HepG2 (cell line): Measurements from ENCODE around the gene MOK. TPM values are rescaled to one million over a fixed set of nuclear protein-coding genes. Genes with fewer than 3 reads are reported as not detected.

ENCODE experiments used
- ATF5 ChIP-seq: sonication (generic); formaldehyde crosslinking; IDR thresholded peaks from 2 replicates; pipeline ENCODE4 v1.4.0; 2020; ENCODE audit warnings: mild to moderate bottlenecking, low read depth, missing genetic modification reagents
- BCL3 ChIP-seq: sonication (generic); formaldehyde crosslinking; IDR thresholded peaks from 2 replicates; pipeline ENCODE4 v1.5.1; 2020; ENCODE audit warnings: mild to moderate bottlenecking, missing genetic modification reagents, moderate library complexity
- CEBPZ ChIP-seq: IDR thresholded peaks from 2 replicates; pipeline ENCODE4 v1.6.1; 2012; ENCODE audit warnings: low read length, improper control_type of control experiment
- CHCHD3 ChIP-seq: sonication (generic); formaldehyde crosslinking; IDR thresholded peaks from 2 replicates; pipeline ENCODE4 v1.8.0; 2022; ENCODE audit warnings: mild to moderate bottlenecking, missing genetic modification reagents, moderate library complexity
- FOXM1 ChIP-seq: sonication (generic); formaldehyde crosslinking; IDR thresholded peaks from 2 replicates; pipeline ENCODE4 v1.5.0; 2020; ENCODE audit warnings: missing genetic modification reagents
- GATAD1 ChIP-seq: IDR thresholded peaks from 2 replicates; pipeline ENCODE4 v1.6.1; 2016; ENCODE audit warnings: missing genetic modification reagents, missing compliant biosample characterization
- HINFP ChIP-seq: sonication (generic); formaldehyde crosslinking; IDR thresholded peaks from 2 replicates; pipeline ENCODE4 v1.4.0; 2020; ENCODE audit warnings: low read depth, mild to moderate bottlenecking, missing genetic modification reagents
- HMG20A ChIP-seq: IDR thresholded peaks from 2 replicates; pipeline ENCODE4 v1.6.1; 2016; ENCODE audit warnings: borderline replicate concordance
- HOXA9 ChIP-seq: sonication (generic); formaldehyde crosslinking; IDR thresholded peaks from 2 replicates; pipeline ENCODE4 v1.8.1; 2022; ENCODE audit warnings: missing genetic modification reagents, mild to moderate bottlenecking, moderate library complexity, borderline replicate concordance
- ISX ChIP-seq: sonication (generic); formaldehyde crosslinking; conservative IDR thresholded peaks from 2 replicates; pipeline ENCODE4 v1.5.0; 2020; ENCODE audit warnings: missing genetic modification reagents
- PPARG ChIP-seq: conservative IDR thresholded peaks from 2 replicates; pipeline ENCODE4 v1.6.1; 2016; ENCODE audit warnings: missing biosample characterization, missing genetic modification reagents
- RBM39 ChIP-seq: fragments of 200-400 bp; formaldehyde crosslinking; IDR thresholded peaks from one replicate; pipeline ENCODE4 v1.6.1; 2018; ENCODE audit warnings: antibody characterized with exemption, mild to moderate bottlenecking, low read depth, low read length; ENCODE audit not compliant: poor library complexity, severe bottlenecking
- SMC3 ChIP-seq: IDR thresholded peaks from 2 replicates; pipeline ENCODE4 v1.6.1; 2011; ENCODE audit warnings: low read length, improper control_type of control experiment
- ZBTB1 ChIP-seq: sonication (generic); formaldehyde crosslinking; IDR thresholded peaks from 2 replicates; pipeline ENCODE4 v1.4.0; 2020; ENCODE audit warnings: missing genetic modification reagents, borderline replicate concordance
- ZBTB8A ChIP-seq: sonication (generic); formaldehyde crosslinking; IDR thresholded peaks from 2 replicates; pipeline ENCODE4 v1.4.0; 2020; ENCODE audit warnings: mild to moderate bottlenecking, low read depth, missing genetic modification reagents, borderline replicate concordance
- ZFP91 ChIP-seq: sonication (generic); formaldehyde crosslinking; IDR thresholded peaks from 2 replicates; pipeline ENCODE4 v1.9.0; 2022; ENCODE audit warnings: missing genetic modification reagents, mild to moderate bottlenecking, borderline replicate concordance
- ZNF10 ChIP-seq: sonication (generic); formaldehyde crosslinking; IDR thresholded peaks from 2 replicates; pipeline ENCODE4 v1.4.0; 2020; ENCODE audit warnings: mild to moderate bottlenecking, low read depth, missing genetic modification reagents, borderline replicate concordance
- ZNF354B ChIP-seq: sonication (generic); formaldehyde crosslinking; IDR thresholded peaks from 2 replicates; pipeline ENCODE4 v1.8.0; 2022; ENCODE audit warnings: mild to moderate bottlenecking, missing genetic modification reagents
- ZNF576 ChIP-seq: sonication (generic); formaldehyde crosslinking; IDR thresholded peaks from 2 replicates; pipeline ENCODE4 v1.4.0; 2020; ENCODE audit warnings: mild to moderate bottlenecking, missing genetic modification reagents
- ZNF614 ChIP-seq: IDR thresholded peaks from 2 replicates; pipeline ENCODE4 v1.6.1; 2018; ENCODE audit warnings: missing biosample characterization, missing genetic modification reagents, inconsistent platforms, borderline replicate concordance
- polyA plus RNA-seq, 8 experiments: library from polyadenylated mRNA; depleted of rRNA in 3 of 8; stranded (reverse) in 7 of 8; unstranded in 1 of 8; fragments of >200 nt; fragmentation: Illumina TruSeq in 4 of 8; extraction: Trizol in 4 of 8; gene quantifications; 2 replicates each; pipeline versions ENCODE4 v1.2.1 to v1.2.3, GENCODE V29; 2011 to 2016; ENCODE audit warnings: low read depth in 4 of 8, missing spikeins in 1 of 8, mixed read lengths in 1 of 8; ENCODE audit not compliant: insufficient read depth in 1 of 8
- total RNA-seq, 5 experiments: library from RNA; depleted of rRNA; stranded (reverse); fragments of >200 nt; fragmentation: Illumina TruSeq; extraction: Trizol; gene quantifications; 2 replicates each; pipeline ENCODE4 v1.2.3, GENCODE V29; 2016; ENCODE audit warnings: low read depth in 1 of 5

MOK gene
- total and polyA plus RNA-seq, 2 of the 13 experiments (the other 11 are each of a cell fraction or from before 2014, with no cell fraction given): 15.3 to 16.9 TPM

- TF ChIP-seq ATF5 (CRISPR knock-in tag) (no peak), ZBTB8A (CRISPR knock-in tag) (no peak), RBM39 (peak; percentile 66), GATAD1 (CRISPR knock-in tag) (peak; percentile 76), FOXM1 (CRISPR knock-in tag) (no peak), ZFP91 (CRISPR knock-in tag) (peak; percentile 87), BCL3 (CRISPR knock-in tag) (peak; percentile 79; the same call in 1 of the 2 replicates), HMG20A (CRISPR knock-in tag) (peak; percentile 40; the same call in 1 of the 2 replicates), HOXA9 (CRISPR knock-in tag) (no peak), SMC3 (no peak; the same call in 1 of the 2 replicates), ZNF614 (CRISPR knock-in tag) (no peak; the same call in none of the 2 replicates), ZNF354B (CRISPR knock-in tag) (no peak), PPARG (CRISPR knock-in tag) (peak; percentile 51), HINFP (CRISPR knock-in tag) (no peak), ZBTB1 (CRISPR knock-in tag) (no peak), CHCHD3 (CRISPR knock-in tag) (no peak), CEBPZ (no peak), ISX (CRISPR knock-in tag) (no peak; the same call in 1 of the 2 replicates), ZNF10 (CRISPR knock-in tag) (no peak), ZNF576 (CRISPR knock-in tag) (peak; percentile 88; the same call in 1 of the 2 replicates)
Observed at GRCh38 chr14:102314242-102315011, 9.5 kb upstream of the MOK start (continued).
